OCI-LY3 (cell line): ENCODE data around the gene TBL3.

Experiments used
- CTCF ChIP-seq: fragments of 200-600, 300-600 bp; sonication (generic); IDR thresholded peaks from 2 replicates; pipeline ENCODE4 v1.5.1; 2014; ENCODE audit warnings: antibody characterized with exemption, low read length, low read depth
- EZH2phosphoT487 ChIP-seq: fragments of 200-600 bp; shearing (Covaris generic); IDR thresholded peaks from 2 replicates; pipeline ENCODE4 v1.6.1; 2018; ENCODE audit warnings: antibody characterized with exemption, mixed run types, low read depth

- TF ChIP-seq CTCF (no peak), EZH2phosphoT487 (no peak)
These were observed 30.8 kb downstream of the TBL3 start for GRCh38 chr16:2002406-2003230.
